CD14-positive monocyte (primary cell): Measurements from ENCODE around the gene CCDC40. TPM values are rescaled to one million over a fixed set of nuclear protein-coding genes. Genes with fewer than 3 reads are reported as not detected.

Experiments used
- DNase-seq, 3 donors: peaks; one replicate each; pipeline ENCODE4 v3.0.0-alpha.2; 2011 to 2022
- H2AFZ ChIP-seq: 2 replicates; pipeline ENCODE4 v1.6.0; 2012; ENCODE audit warnings: mild to moderate bottlenecking, low read depth, low read length, inconsistent platforms; ENCODE audit not compliant: insufficient read depth, poor library complexity, severe bottlenecking
- H3K27ac ChIP-seq, 2 donors: 1 replicate in 1 of 2; 2 replicates in 1 of 2; pipeline ENCODE4 v1.5.1; 2012 to 2013; ENCODE audit warnings: low read length in 2 of 2, control low read depth in 1 of 2, inconsistent platforms in 1 of 2, low read depth in 1 of 2, mild to moderate bottlenecking in 1 of 2
- H3K27me3 ChIP-seq, 2 donors: one replicate each; pipeline versions ENCODE4 v1.6.0 to v1.6.1; 2011 to 2013; ENCODE audit warnings: low read length in 2 of 2; ENCODE audit not compliant: control insufficient read depth in 2 of 2, insufficient read depth in 2 of 2
- H3K36me3 ChIP-seq, 2 donors: replicated peaks in 1 of 2; 1 replicate in 1 of 2; 2 replicates in 1 of 2; pipeline versions ENCODE4 v1.5.1 to v1.6.1; 2012 to 2013; ENCODE audit warnings: low read length in 2 of 2, control low read depth in 1 of 2, inconsistent platforms in 1 of 2, mild to moderate bottlenecking in 1 of 2; ENCODE audit not compliant: insufficient read depth in 2 of 2, control insufficient read depth in 1 of 2
- H3K4me1 ChIP-seq, 2 donors: 1 replicate in 1 of 2; 2 replicates in 1 of 2; pipeline versions ENCODE4 v1.5.1 to v1.6.1; 2012 to 2013; ENCODE audit warnings: low read length in 2 of 2, control low read depth in 1 of 2, inconsistent platforms in 1 of 2, mild to moderate bottlenecking in 1 of 2, moderate library complexity in 1 of 2; ENCODE audit not compliant: insufficient read depth in 2 of 2, control insufficient read depth in 1 of 2
- H3K4me2 ChIP-seq: replicated peaks from 2 replicates; pipeline ENCODE3; 2012; ENCODE audit warnings: low read length, moderate library complexity, mild to moderate bottlenecking; ENCODE audit not compliant: poor library complexity, severe bottlenecking; ENCODE audit errors: extremely low read depth
- H3K4me3 ChIP-seq, 3 experiments: fragments of 200-600 bp in 1 of 3; sonication (generic) in 1 of 3; replicated peaks in 1 of 3; 1 replicate in 2 of 3; 2 replicates in 1 of 3; pipeline ENCODE4 v1.5.1; 2011 to 2013; ENCODE audit warnings: low read length in 3 of 3, mild to moderate bottlenecking in 3 of 3, control low read depth in 2 of 3, low read depth in 2 of 3, inconsistent platforms in 1 of 3, moderate library complexity in 1 of 3
- H3K79me2 ChIP-seq: 2 replicates; pipeline ENCODE4 v1.6.0; 2012; ENCODE audit warnings: mild to moderate bottlenecking, control low read depth, inconsistent platforms, low read length, moderate library complexity; ENCODE audit not compliant: insufficient read depth
- H3K9ac ChIP-seq: 2 replicates; pipeline ENCODE4 v1.6.0; 2017; ENCODE audit warnings: low read length, mild to moderate bottlenecking; ENCODE audit not compliant: insufficient read depth, poor library complexity, severe bottlenecking
- H3K9me3 ChIP-seq, 2 donors: replicated peaks in 1 of 2; 1 replicate in 1 of 2; 2 replicates in 1 of 2; pipeline versions ENCODE4 v1.5.1 to v1.6.1; 2012 to 2013; ENCODE audit warnings: low read length in 2 of 2, control low read depth in 1 of 2; ENCODE audit not compliant: control insufficient read depth in 1 of 2, insufficient read depth in 1 of 2
- H4K20me1 ChIP-seq: 2 replicates; pipeline ENCODE4 v1.6.0; 2012; ENCODE audit warnings: mild to moderate bottlenecking, low read length, control low read depth, moderate library complexity; ENCODE audit not compliant: insufficient read depth
- H3K27ac Mint-ChIP-seq, 7 donors: one replicate each; pipeline ENCODE4 v1.8.0; 2020; ENCODE audit warnings: mild to moderate bottlenecking in 7 of 7, mixed read lengths in 7 of 7, moderate library complexity in 6 of 7, inconsistent platforms in 2 of 7
- H3K27me3 Mint-ChIP-seq, 3 donors: one replicate each; pipeline ENCODE4 v1.8.0; 2021 to 2022; ENCODE audit warnings: low read depth in 3 of 3, mild to moderate bottlenecking in 3 of 3, mixed read lengths in 3 of 3, moderate library complexity in 3 of 3, inconsistent platforms in 1 of 3
- H3K36me3 Mint-ChIP-seq, 2 donors: one replicate each; pipeline ENCODE4 v1.8.0; 2020; ENCODE audit warnings: mixed read lengths in 2 of 2, inconsistent platforms in 1 of 2, mild to moderate bottlenecking in 1 of 2
- H3K4me1 Mint-ChIP-seq: one replicate; pipeline ENCODE4 v1.8.0; 2020; ENCODE audit warnings: mild to moderate bottlenecking, mixed read lengths
- H3K4me3 Mint-ChIP-seq, 2 donors: one replicate each; pipeline ENCODE4 v1.8.0; 2020; ENCODE audit warnings: mild to moderate bottlenecking in 2 of 2, mixed read lengths in 2 of 2, moderate library complexity in 1 of 2
- H3K9me3 Mint-ChIP-seq, 7 donors: one replicate each; pipeline ENCODE4 v1.8.0; 2020 to 2022; ENCODE audit warnings: mixed read lengths in 7 of 7, mild to moderate bottlenecking in 6 of 7, moderate library complexity in 6 of 7, inconsistent platforms in 2 of 7
- CTCF ChIP-seq: fragments of 200-600 bp; IDR thresholded peaks from one replicate; pipeline ENCODE4 v1.8.0; 2022; ENCODE audit warnings: antibody characterized with exemption, mild to moderate bottlenecking
- WGBS: methylation state at CpG from one replicate; pipeline ENCODE4 v1.1.5; 2013; ENCODE audit warnings: missing lambda C conversion rate; ENCODE audit not compliant: insufficient coverage; 5-methylcytosine and 5-hydroxymethylcytosine counted together
- intact Hi-C, 2 donors: fragments of 100-400 bp; cut with micrococcal nuclease; formaldehyde crosslinking; loops; one replicate each; pipeline versions ENCODE4 v1.15.0 to v1.15.1; 2023
- polyA plus RNA-seq, 3 donors: library from polyadenylated mRNA; depleted of rRNA in 1 of 3; unstranded in 2 of 3; stranded (reverse) in 1 of 3; fragments of 300-500 nt in 2 of 3; fragments of >200 nt in 1 of 3; fragmentation: Illumina TruSeq in 2 of 3; gene quantifications; 1 replicate in 2 of 3; 2 replicates in 1 of 3; pipeline ENCODE4 v1.2.3, GENCODE V29; 2012 to 2021

Gene CCDC40
- polyA plus RNA-seq, 3 donors: 0.21 to 0.27 TPM; not detected in 1

- H3K27ac Mint-ChIP-seq: peak overlapping the region in 1 of 7 donors; percentile 38
- no peak overlapping the region for H3K4me3 Mint-ChIP-seq
These were observed 49.6 kb downstream of the CCDC40 start for GRCh38 chr17:80086081-80086480.

GRCh38 chr17:80086616-80087015 lies 50.2 kb downstream of the CCDC40 start:
- Mint-ChIP-seq H3K27ac (no peak overlapping the region), H3K4me1 (peaks cover 11% of the 10 kb centered on the region), H3K4me3 (no peak overlapping the region), H3K27me3 (peaks cover 5 to 23% (median 11%) of the 10 kb centered on the region in 3 donors), H3K36me3 (peaks cover 0 to 2% of the 10 kb centered on the region in 2 donors), H3K9me3 (peaks cover 0 to 2% (median 0%) of the 10 kb centered on the region in 7 donors)
- Histone ChIP-seq H3K27ac (no peak overlapping the region), H3K36me3 (no peaks in the 10 kb centered on the region), H3K79me2 (no peaks in the 10 kb centered on the region), H4K20me1 (no peaks in the 10 kb centered on the region), H3K27me3 (no peaks in the 10 kb centered on the region), H3K4me1 (peaks cover 9 to 15% of the 10 kb centered on the region in 2 donors), H3K9ac (no peak overlapping the region), H2AFZ (no peak overlapping the region), H3K4me2 (no peak overlapping the region), H3K9me3 (no peaks in the 10 kb centered on the region), H3K4me3 (no peak overlapping the region)
- no peak for TF ChIP-seq CTCF
- WGBS: 90% methylated on average over 11 of the region's 11 CpGs
- intact Hi-C loops: no loop called here
- DNase-seq: no peak

More at GRCh38 chr17:80086081-80086480, 49.6 kb downstream of the CCDC40 start:
- no peaks in the 10 kb centered on the region for H4K20me1 ChIP-seq
- intact Hi-C loops: no loop called here
- H3K9me3 ChIP-seq: no peaks in the 10 kb centered on the region
- H3K9ac ChIP-seq: no peak overlapping the region
- H3K27me3 ChIP-seq: no peaks in the 10 kb centered on the region
- H3K4me1 Mint-ChIP-seq: peaks cover 6% of the 10 kb centered on the region
- peaks cover 0 to 1% of the 10 kb centered on the region in 2 donors for H3K36me3 Mint-ChIP-seq
- no peak overlapping the region for H3K27ac ChIP-seq
- TF ChIP-seq CTCF: no peak
- DNase-seq: no peak
- no peaks in the 10 kb centered on the region for H3K36me3 ChIP-seq
- H3K4me3 ChIP-seq: no peak overlapping the region
- H3K4me1 ChIP-seq: peaks cover 3 to 10% of the 10 kb centered on the region in 2 donors
- 93% methylated on average over 17 of the region's 17 CpGs for WGBS
- H3K9me3 Mint-ChIP-seq: peaks cover 0 to 2% (median 0%) of the 10 kb centered on the region in 7 donors
- H2AFZ ChIP-seq: no peak overlapping the region
- no peak overlapping the region for H3K4me2 ChIP-seq
- H3K27me3 Mint-ChIP-seq: peaks cover 4 to 23% (median 11%) of the 10 kb centered on the region in 3 donors
- H3K79me2 ChIP-seq: no peaks in the 10 kb centered on the region
